HEK293 (cell line): Measurements from ENCODE around the gene PYGM.

ENCODE experiments used
- CTCF ChIA-PET: fragments of 350-600 bp; formaldehyde crosslinking; extraction: SDS; loops from one replicate; lab custom pipeline; 2021; ENCODE audit warnings: antibody characterized with exemption; lab: Yijun Ruan, JAX
- POLR2A ChIA-PET: fragments of 300-600 bp; formaldehyde crosslinking; extraction: SDS; loops from one replicate; lab custom pipeline; 2020; ENCODE audit warnings: antibody characterized with exemption, inconsistent platforms; lab: Yijun Ruan, JAX
- H3K27ac ChIP-seq: fragments of 200-500 bp; sonication (Bioruptor generic); 2 replicates; pipeline ENCODE4 v1.5.1; 2014; ENCODE audit warnings: low read depth, low read length, control low read depth, inconsistent platforms; ENCODE audit errors: extremely low read depth
- H3K36me3 ChIP-seq, 2 experiments: fragments of 200-500 bp in 1 of 2; sonication (Bioruptor generic) in 1 of 2; 1 replicate in 1 of 2; 2 replicates in 1 of 2; pipeline ENCODE4 v1.5.1; 2014 to 2017; ENCODE audit warnings: inconsistent platforms in 2 of 2, low read length in 2 of 2; ENCODE audit not compliant: control insufficient read depth in 2 of 2, insufficient read depth in 1 of 2
- H3K4me1 ChIP-seq: fragments of 200-500 bp; sonication (Bioruptor generic); 2 replicates; pipeline ENCODE4 v1.5.1; 2014; ENCODE audit warnings: mild to moderate bottlenecking, low read length, inconsistent platforms; ENCODE audit not compliant: control insufficient read depth, insufficient read depth
- H3K4me3 ChIP-seq: 2 replicates; pipeline ENCODE4 v1.5.1; 2011; ENCODE audit warnings: low read depth, mild to moderate bottlenecking, control low read depth, low read length, moderate library complexity
- H3K9me3 ChIP-seq: fragments of 200-500 bp; sonication (Bioruptor generic); 2 replicates; pipeline ENCODE4 v1.5.1; 2014; ENCODE audit warnings: low read depth, low read length, inconsistent platforms; ENCODE audit not compliant: control insufficient read depth, insufficient read depth
- GLIS2 ChIP-seq: fragments of 450-650 bp; formaldehyde crosslinking; IDR thresholded peaks from 2 replicates; pipeline ENCODE4 v1.5.1; 2016; ENCODE audit warnings: missing biosample characterization, missing genetic modification characterization
- KLF7 ChIP-seq: fragments of 450-650 bp; formaldehyde crosslinking; IDR thresholded peaks from 2 replicates; pipeline ENCODE4 v1.5.1; 2016; ENCODE audit warnings: missing biosample characterization, missing genetic modification characterization, borderline replicate concordance
- MYNN ChIP-seq: fragments of 450-650 bp; formaldehyde crosslinking; IDR thresholded peaks from 2 replicates; pipeline ENCODE4 v1.5.1; 2016; ENCODE audit warnings: missing biosample characterization, missing genetic modification characterization, borderline replicate concordance
- SP7 ChIP-seq: fragments of 450-650 bp; formaldehyde crosslinking; IDR thresholded peaks from 2 replicates; pipeline ENCODE4 v1.5.1; 2016; ENCODE audit warnings: missing biosample characterization, missing genetic modification characterization
- YY2 ChIP-seq: fragments of 450-650 bp; formaldehyde crosslinking; IDR thresholded peaks from 2 replicates; pipeline ENCODE4 v1.5.1; 2016; ENCODE audit warnings: missing biosample characterization, missing genetic modification characterization
- ZBTB49 ChIP-seq: fragments of 450-650 bp; formaldehyde crosslinking; IDR thresholded peaks from 2 replicates; pipeline ENCODE4 v1.5.1; 2016; ENCODE audit warnings: missing biosample characterization, missing genetic modification characterization, low read depth
- ZBTB7A ChIP-seq: fragments of 450-650 bp; formaldehyde crosslinking; IDR thresholded peaks from 2 replicates; pipeline ENCODE4 v1.5.1; 2016; ENCODE audit warnings: low read depth, missing biosample characterization, missing genetic modification characterization
- ZFP41 ChIP-seq: fragments of 450-650 bp; formaldehyde crosslinking; IDR thresholded peaks from 2 replicates; pipeline ENCODE4 v1.5.1; 2016; ENCODE audit warnings: missing biosample characterization, missing genetic modification characterization, borderline replicate concordance
- ZNF132 ChIP-seq: fragments of 450-650 bp; formaldehyde crosslinking; IDR thresholded peaks from 2 replicates; pipeline ENCODE4 v1.5.1; 2017; ENCODE audit warnings: missing biosample characterization, missing genetic modification characterization, borderline replicate concordance
- ZNF138 ChIP-seq: fragments of 450-650 bp; formaldehyde crosslinking; IDR thresholded peaks from 2 replicates; pipeline ENCODE4 v1.5.1; 2016; ENCODE audit warnings: missing biosample characterization, missing genetic modification characterization, borderline replicate concordance
- ZNF23 ChIP-seq: fragments of 450-650 bp; formaldehyde crosslinking; IDR thresholded peaks from 2 replicates; pipeline ENCODE4 v1.5.1; 2016; ENCODE audit warnings: missing biosample characterization, missing genetic modification characterization, borderline replicate concordance
- ZNF423 ChIP-seq: fragments of 450-650 bp; formaldehyde crosslinking; IDR thresholded peaks from 2 replicates; pipeline ENCODE4 v1.5.1; 2016; ENCODE audit warnings: missing biosample characterization, missing genetic modification characterization
- ZNF580 ChIP-seq: fragments of 450-650 bp; formaldehyde crosslinking; IDR thresholded peaks from 2 replicates; pipeline ENCODE4 v1.5.1; 2016; ENCODE audit warnings: missing biosample characterization, missing genetic modification characterization
- ZNF621 ChIP-seq: fragments of 450-650 bp; formaldehyde crosslinking; IDR thresholded peaks from 2 replicates; pipeline ENCODE4 v1.5.1; 2017; ENCODE audit warnings: missing biosample characterization, missing genetic modification characterization
- TF ChIP-seq, protein P1 (sequence below): fragments of 450-650 bp; formaldehyde crosslinking; IDR thresholded peaks from 2 replicates; pipeline ENCODE4 v1.5.1; 2016; ENCODE audit warnings: missing biosample characterization, missing genetic modification characterization
- TF ChIP-seq, protein P2 (sequence below): fragments of 450-650 bp; formaldehyde crosslinking; IDR thresholded peaks from 2 replicates; pipeline ENCODE4 v1.5.1; 2017; ENCODE audit warnings: missing biosample characterization, mild to moderate bottlenecking, missing genetic modification characterization, moderate library complexity
- TF ChIP-seq, protein P3 (sequence below): fragments of 450-650 bp; formaldehyde crosslinking; IDR thresholded peaks from 2 replicates; pipeline ENCODE4 v1.5.1; 2017; ENCODE audit warnings: missing biosample characterization, missing genetic modification characterization

PYGM gene

DNA sequence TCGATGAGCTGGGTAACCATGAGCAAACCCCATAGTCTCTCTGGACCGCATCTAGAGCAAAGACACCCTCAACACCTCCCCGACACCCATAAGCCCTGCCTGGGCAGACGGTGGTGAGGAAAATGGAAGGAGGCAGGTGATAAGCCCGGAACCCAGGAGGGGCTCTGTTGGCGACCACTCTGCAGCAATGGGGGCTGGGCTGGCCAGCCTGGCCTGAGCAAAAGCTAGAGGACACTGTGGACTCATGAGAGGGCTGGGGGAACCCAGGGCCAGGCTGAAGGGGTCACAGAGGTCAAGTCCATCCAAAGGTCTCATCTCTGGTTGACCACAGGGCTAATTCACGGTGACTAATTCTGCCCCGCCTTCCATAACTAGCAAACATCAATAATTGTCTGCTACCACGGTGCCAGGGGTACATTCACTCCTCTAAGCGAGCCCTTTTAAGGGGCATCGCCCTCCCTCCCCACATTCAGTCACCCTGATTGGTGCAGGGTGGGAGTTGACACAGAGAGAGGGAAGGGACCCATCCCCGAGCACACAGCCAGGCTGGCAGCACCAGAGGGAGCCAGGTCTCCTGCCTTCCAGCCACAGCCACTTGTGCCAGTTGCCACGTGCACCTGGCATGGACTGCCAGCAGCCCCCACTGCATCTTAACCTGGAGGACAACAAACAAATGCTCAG lies 4.0 kb downstream of the PYGM start:
- TF ChIP-seq ZNF23 (no peak), ZNF621 (no peak), MYNN (tag by site-specific recombination) (no peak), ZBTB7A (tag by site-specific recombination) (no peak)
- H3K27ac ChIP-seq: no peak overlapping the region
- ChIA-PET POLR2A (no interaction called here), CTCF (interaction anchor here (1.7 kb wide), 1 partner anchor 12 kb away, joined by 7 read pairs; no protein-coding TSS in a partner anchor)
- H3K4me1 ChIP-seq: no peaks in the 10 kb centered on the region
- peaks cover 0 to 5% of the 10 kb centered on the region in 2 experiments; a peak in 1 of 3 replicates for H3K36me3 ChIP-seq
- no peaks in the 10 kb centered on the region for H3K9me3 ChIP-seq
- H3K4me3 ChIP-seq: no peak overlapping the region

GRCh38 chr11:64754919-64755662 lies 4.7 kb downstream of the PYGM start:
- H3K27ac ChIP-seq: no peak overlapping the region
- no peak overlapping the region for H3K4me3 ChIP-seq
- POLR2A ChIA-PET: no interaction called here
- no peaks in the 10 kb centered on the region for H3K4me1 ChIP-seq
- peaks cover 0 to 3% of the 10 kb centered on the region in 2 experiments; a peak in 1 of 3 replicates for H3K36me3 ChIP-seq
- no peak for TF ChIP-seq ZNF423 (tag by site-specific recombination)
- TF ChIP-seq KLF7 (tag by site-specific recombination): no peak
- TF ChIP-seq YY2 (tag by site-specific recombination): no peak
- TF ChIP-seq, protein P1, sequence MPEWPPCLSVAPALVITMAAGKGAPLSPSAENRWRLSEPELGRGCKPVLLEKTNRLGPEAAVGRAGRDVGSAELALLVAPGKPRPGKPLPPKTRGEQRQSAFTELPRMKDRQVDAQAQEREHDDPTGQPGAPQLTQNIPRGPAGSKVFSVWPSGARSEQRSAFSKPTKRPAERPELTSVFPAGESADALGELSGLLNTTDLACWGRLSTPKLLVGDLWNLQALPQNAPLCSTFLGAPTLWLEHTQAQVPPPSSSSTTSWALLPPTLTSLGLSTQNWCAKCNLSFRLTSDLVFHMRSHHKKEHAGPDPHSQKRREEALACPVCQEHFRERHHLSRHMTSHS (tag by site-specific recombination): no peak
- no peak for TF ChIP-seq ZNF23
- no peak for TF ChIP-seq ZBTB49 (tag by site-specific recombination)
- TF ChIP-seq ZNF580 (tag by site-specific recombination): no peak
- no peak for TF ChIP-seq ZNF138 (tag by site-specific recombination)
- no peak for TF ChIP-seq ZFP41 (tag by site-specific recombination)
- TF ChIP-seq, protein P2, sequence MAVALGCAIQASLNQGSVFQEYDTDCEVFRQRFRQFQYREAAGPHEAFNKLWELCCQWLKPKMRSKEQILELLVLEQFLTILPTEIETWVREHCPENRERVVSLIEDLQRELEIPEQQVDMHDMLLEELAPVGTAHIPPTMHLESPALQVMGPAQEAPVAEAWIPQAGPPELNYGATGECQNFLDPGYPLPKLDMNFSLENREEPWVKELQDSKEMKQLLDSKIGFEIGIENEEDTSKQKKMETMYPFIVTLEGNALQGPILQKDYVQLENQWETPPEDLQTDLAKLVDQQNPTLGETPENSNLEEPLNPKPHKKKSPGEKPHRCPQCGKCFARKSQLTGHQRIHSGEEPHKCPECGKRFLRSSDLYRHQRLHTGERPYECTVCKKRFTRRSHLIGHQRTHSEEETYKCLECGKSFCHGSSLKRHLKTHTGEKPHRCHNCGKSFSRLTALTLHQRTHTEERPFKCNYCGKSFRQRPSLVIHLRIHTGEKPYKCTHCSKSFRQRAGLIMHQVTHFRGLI (tag by site-specific recombination): no peak
- TF ChIP-seq GLIS2: no peak
- no peak for TF ChIP-seq SP7 (tag by site-specific recombination)
- TF ChIP-seq, protein P3, sequence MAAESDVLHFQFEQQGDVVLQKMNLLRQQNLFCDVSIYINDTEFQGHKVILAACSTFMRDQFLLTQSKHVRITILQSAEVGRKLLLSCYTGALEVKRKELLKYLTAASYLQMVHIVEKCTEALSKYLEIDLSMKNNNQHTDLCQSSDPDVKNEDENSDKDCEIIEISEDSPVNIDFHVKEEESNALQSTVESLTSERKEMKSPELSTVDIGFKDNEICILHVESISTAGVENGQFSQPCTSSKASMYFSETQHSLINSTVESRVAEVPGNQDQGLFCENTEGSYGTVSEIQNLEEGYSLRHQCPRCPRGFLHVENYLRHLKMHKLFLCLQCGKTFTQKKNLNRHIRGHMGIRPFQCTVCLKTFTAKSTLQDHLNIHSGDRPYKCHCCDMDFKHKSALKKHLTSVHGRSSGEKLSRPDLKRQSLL (tag by site-specific recombination): no peak
- no peak for TF ChIP-seq ZNF132 (tag by site-specific recombination)
- CTCF ChIA-PET: no interaction called here
- no peaks in the 10 kb centered on the region for H3K9me3 ChIP-seq
